ENCODE data around the gene FAM174C.

- TF ChIP-seq EZH2 (IDR thresholded peaks at IDR 0.05; ENCODE audit: low read length) = no peak
- no peak for TF ChIP-seq CTCF (optimal IDR thresholded peaks at IDR 0.05 in 1 of 3, IDR thresholded peaks at IDR 0.05 in 1 of 3, conservative IDR thresholded peaks at IDR 0.05 in 1 of 3; ENCODE audit: extremely low read depth in 1 of 3, insufficient read depth in 2 of 3, low read length in 3 of 3)
These were observed 47.9 kb upstream of the FAM174C start for GRCh38 chr19:1227304-1228054.

Measured in keratinocyte (primary cell).